ENCODE results near the gene CMSS1. TPM values are rescaled to one million over a fixed set of nuclear protein-coding genes. Genes with fewer than 3 reads are reported as not detected.
A peak's percentile ranks its signal among the peaks of the same experiment; 100 is the strongest.

Gene CMSS1
- total RNA-seq, 4 donors from 2014 or later = 1.8 to 41.2 (median 17.0) TPM

GRCh38 chr3:99928771-99929744, 111.4 kb downstream of the CMSS1 start:
- peak overlapping the region; percentile 73 to 84 for H3K27ac ChIP-seq
- H3K27me3 ChIP-seq = no peaks in the 10 kb centered on the region
- H3K9me3 ChIP-seq = no peaks in the 10 kb centered on the region
- DNase-seq = no peak
- TF ChIP-seq POLR2A (IDR thresholded peaks at IDR 0.05) (no peak), CTCF (IDR thresholded peaks at IDR 0.05) (peak in 3 of 4 experiments; percentile 6 to 45 (median 18))
- no peaks in the 10 kb centered on the region for H3K36me3 ChIP-seq
- H3K4me1 ChIP-seq = peaks cover 0 to 7% of the 10 kb centered on the region in 2 donors
- intact Hi-C loops (cut with DNase I; ENCODE audit: low total_unique reads) = no loop called here
- H3K4me3 ChIP-seq = no peak overlapping the region

DNA sequence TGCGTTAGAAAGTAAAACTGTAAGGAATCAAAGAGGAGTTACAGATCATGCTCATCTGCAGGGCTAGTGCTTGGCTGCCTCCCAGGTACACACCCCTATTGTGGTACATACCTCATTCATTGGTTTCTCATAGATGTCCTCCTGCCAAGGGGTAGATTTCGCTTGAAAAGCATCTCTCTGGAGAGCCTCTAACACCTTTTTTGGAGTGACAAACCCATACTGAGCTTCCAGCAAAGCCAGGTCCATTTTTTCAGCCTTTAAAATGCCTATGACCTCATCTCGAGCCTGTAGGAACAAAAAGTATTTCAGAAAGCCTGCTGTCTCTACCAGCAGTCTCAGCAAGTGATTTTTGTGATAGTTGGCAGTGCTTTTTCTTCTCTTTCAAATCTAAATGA, 112.1 kb downstream of the CMSS1 start:
- H3K4me1 ChIP-seq = peaks cover 0 to 7% of the 10 kb centered on the region in 2 donors
- no peaks in the 10 kb centered on the region for H3K27me3 ChIP-seq
- H3K36me3 ChIP-seq = no peaks in the 10 kb centered on the region
- H3K4me3 ChIP-seq = no peak overlapping the region
- peak overlapping the region; percentile 73 to 84 for H3K27ac ChIP-seq
- TF ChIP-seq CTCF (IDR thresholded peaks at IDR 0.05) (no peak), POLR2A (IDR thresholded peaks at IDR 0.05) (no peak)
- peak; percentile 64 to 75 for DNase-seq
- intact Hi-C loops (cut with DNase I; ENCODE audit: low total_unique reads) = no loop called here
- H3K9me3 ChIP-seq = no peaks in the 10 kb centered on the region

- DNase-seq = no peak
- intact Hi-C loops (cut with DNase I; ENCODE audit: low total_unique reads) = no loop called here
- Histone ChIP-seq H3K27me3 (no peaks in the 10 kb centered on the region), H3K4me1 (peaks cover 0 to 7% of the 10 kb centered on the region in 2 donors), H3K36me3 (no peaks in the 10 kb centered on the region), H3K9me3 (no peaks in the 10 kb centered on the region), H3K4me3 (no peak overlapping the region), H3K27ac (peak overlapping the region; percentile 73 to 84)
- TF ChIP-seq CTCF (IDR thresholded peaks at IDR 0.05) = no peak
- no peak for TF ChIP-seq POLR2A (IDR thresholded peaks at IDR 0.05)
Observed at GRCh38 chr3:99931059-99931458, 113.4 kb downstream of the CMSS1 start.

GRCh38 chr3:99933971-99934750, 116.5 kb downstream of the CMSS1 start:
- intact Hi-C loops (cut with DNase I; ENCODE audit: low total_unique reads) = no loop called here
- Histone ChIP-seq H3K27ac (peak overlapping the region in 1 of 2 donors; percentile 67), H3K27me3 (no peaks in the 10 kb centered on the region), H3K4me3 (no peak overlapping the region), H3K9me3 (no peaks in the 10 kb centered on the region), H3K4me1 (peaks cover 0 to 7% of the 10 kb centered on the region in 2 donors), H3K36me3 (no peaks in the 10 kb centered on the region)
- no peak for DNase-seq
- TF ChIP-seq CTCF (IDR thresholded peaks at IDR 0.05) (no peak), POLR2A (IDR thresholded peaks at IDR 0.05) (no peak)

All from uterus (tissue), 4 donors.